Astrocyte (in vitro differentiated cells and primary cell): Measurements from ENCODE around the gene GLP1R. TPM values are rescaled to one million over a fixed set of nuclear protein-coding genes. Genes with fewer than 3 reads are reported as not detected.

Experiments used
- DNase-seq: peaks from one replicate; pipeline ENCODE4 v3.0.0-alpha.2; 2010; ENCODE audit warnings: low read depth
- FAIRE-seq: peaks from 2 replicates; lab custom pipeline; 2011; peaks lifted over from hg19 to GRCh38; lab: Jason Lieb, UNC
- H2AFZ ChIP-seq: 2 replicates; pipeline ENCODE4 v1.6.0; 2012; ENCODE audit warnings: low read depth, low read length, inconsistent platforms
- H3K27ac ChIP-seq: 2 replicates; pipeline ENCODE4 v1.5.1; 2011; ENCODE audit warnings: low read depth, low read length, inconsistent platforms
- H3K27me3 ChIP-seq: 2 replicates; pipeline ENCODE4 v1.6.0; 2011; ENCODE audit warnings: low read length, inconsistent platforms; ENCODE audit not compliant: insufficient read depth
- H3K36me3 ChIP-seq: 2 replicates; pipeline ENCODE4 v1.5.1; 2011; ENCODE audit warnings: low read length, inconsistent platforms; ENCODE audit not compliant: insufficient read depth
- H3K4me1 ChIP-seq: 2 replicates; pipeline ENCODE4 v1.5.1; 2011; ENCODE audit warnings: low read length, inconsistent platforms; ENCODE audit not compliant: insufficient read depth
- H3K4me2 ChIP-seq: 2 replicates; pipeline ENCODE4 v1.6.0; 2012; ENCODE audit warnings: low read length, inconsistent platforms
- H3K4me3 ChIP-seq: 2 replicates; pipeline ENCODE4 v1.5.1; 2011; ENCODE audit warnings: low read depth, mild to moderate bottlenecking, low read length, inconsistent platforms; ENCODE audit not compliant: insufficient read depth
- H3K79me2 ChIP-seq: 2 replicates; pipeline ENCODE4 v1.6.0; 2012; ENCODE audit warnings: mild to moderate bottlenecking, low read length, inconsistent platforms; ENCODE audit not compliant: insufficient read depth
- H3K9ac ChIP-seq: 2 replicates; pipeline ENCODE4 v1.6.0; 2012; ENCODE audit warnings: mild to moderate bottlenecking, low read length, inconsistent platforms
- H3K9me3 ChIP-seq: 2 replicates; pipeline ENCODE4 v1.5.1; 2012; ENCODE audit warnings: low read depth, mild to moderate bottlenecking, low read length, inconsistent platforms; ENCODE audit not compliant: insufficient read depth
- H4K20me1 ChIP-seq: 2 replicates; pipeline ENCODE4 v1.6.0; 2012; ENCODE audit warnings: low read length, inconsistent platforms; ENCODE audit not compliant: insufficient read depth
- H3K27ac Mint-ChIP-seq: one replicate; pipeline ENCODE4 v1.8.0; 2021; ENCODE audit warnings: mild to moderate bottlenecking, mixed read lengths; ENCODE audit not compliant: unreplicated experiment
- H3K27me3 Mint-ChIP-seq: one replicate; pipeline ENCODE4 v1.8.0; 2021; ENCODE audit warnings: low read depth, mixed read lengths; ENCODE audit not compliant: unreplicated experiment
- H3K36me3 Mint-ChIP-seq: one replicate; pipeline ENCODE4 v1.8.0; 2021; ENCODE audit warnings: low read depth, mixed read lengths; ENCODE audit not compliant: unreplicated experiment
- H3K4me1 Mint-ChIP-seq: one replicate; pipeline ENCODE4 v1.8.0; 2021; ENCODE audit warnings: low read depth, mixed read lengths; ENCODE audit not compliant: unreplicated experiment
- H3K4me3 Mint-ChIP-seq: one replicate; pipeline ENCODE4 v1.8.0; 2021; ENCODE audit warnings: mild to moderate bottlenecking, moderate library complexity, mixed read lengths; ENCODE audit not compliant: unreplicated experiment
- H3K9me3 Mint-ChIP-seq: one replicate; pipeline ENCODE4 v1.8.0; 2021; ENCODE audit warnings: mild to moderate bottlenecking, mixed read lengths; ENCODE audit not compliant: unreplicated experiment
- CTCF ChIP-seq: IDR thresholded peaks from 2 replicates; pipeline ENCODE4 v1.5.1; 2011; ENCODE audit warnings: low read depth, mild to moderate bottlenecking, inconsistent platforms, low read length, moderate library complexity; ENCODE audit not compliant: insufficient read depth
- EZH2 ChIP-seq: IDR thresholded peaks from 2 replicates; pipeline ENCODE4 v1.6.1; 2012; ENCODE audit warnings: mild to moderate bottlenecking, low read length, inconsistent platforms; ENCODE audit not compliant: insufficient read depth
- total RNA-seq: library from RNA; stranded (reverse); gene quantifications from 2 replicates; pipeline ENCODE4 v1.2.1, GENCODE V29; 2021

GLP1R gene
- total RNA-seq, 1 donor from 2014 or later = not detected

GRCh38 chr6:39078695-39079094 lies 30.1 kb downstream of the GLP1R start:
- Mint-ChIP-seq H3K27ac (no peak overlapping the region), H3K36me3 (no peaks in the 10 kb centered on the region), H3K4me1 (no peaks in the 10 kb centered on the region), H3K4me3 (no peak overlapping the region), H3K27me3 (peaks cover 68% of the 10 kb centered on the region), H3K9me3 (peaks cover 6% of the 10 kb centered on the region)
- Histone ChIP-seq H3K27me3 (no peaks in the 10 kb centered on the region), H3K9me3 (no peaks in the 10 kb centered on the region), H3K79me2 (no peaks in the 10 kb centered on the region), H3K36me3 (no peaks in the 10 kb centered on the region), H3K4me2 (no peak overlapping the region), H2AFZ (no peak overlapping the region), H3K27ac (no peak overlapping the region), H4K20me1 (no peaks in the 10 kb centered on the region), H3K9ac (no peak overlapping the region), H3K4me3 (no peak overlapping the region), H3K4me1 (no peaks in the 10 kb centered on the region)
- TF ChIP-seq EZH2 (no peak), CTCF (no peak)
- FAIRE-seq (no peak), DNase-seq (no peak)

GRCh38 chr6:39079197-39080125 lies 30.9 kb downstream of the GLP1R start:
- Mint-ChIP-seq H3K27me3 (peaks cover 74% of the 10 kb centered on the region), H3K27ac (no peak overlapping the region), H3K36me3 (no peaks in the 10 kb centered on the region), H3K4me1 (no peaks in the 10 kb centered on the region), H3K9me3 (peaks cover 6% of the 10 kb centered on the region), H3K4me3 (no peak overlapping the region)
- Histone ChIP-seq H3K4me2 (no peak overlapping the region), H2AFZ (no peak overlapping the region), H4K20me1 (no peaks in the 10 kb centered on the region), H3K4me1 (no peaks in the 10 kb centered on the region), H3K9me3 (no peaks in the 10 kb centered on the region), H3K79me2 (no peaks in the 10 kb centered on the region), H3K27ac (no peak overlapping the region), H3K9ac (no peak overlapping the region), H3K4me3 (no peak overlapping the region), H3K36me3 (no peaks in the 10 kb centered on the region), H3K27me3 (no peaks in the 10 kb centered on the region)
- FAIRE-seq (no peak), DNase-seq (no peak)
- TF ChIP-seq CTCF (no peak), EZH2 (no peak)
